Peyer's patch (tissue), 4 donors: Measurements from ENCODE around the gene CYS1. TPM values are rescaled to one million over a fixed set of nuclear protein-coding genes. Genes with fewer than 3 reads are reported as not detected.

Source experiments
- DNase-seq, 3 donors: peaks; one replicate each; pipeline ENCODE4 v3.0.0-alpha.2; 2017 to 2019
- H3K27ac ChIP-seq, 4 donors: fragments of 200-600 bp; sonication (generic); one replicate each; pipeline ENCODE4 v1.5.1; 2016 to 2019
- H3K27me3 ChIP-seq, 2 donors: fragments of 200-600 bp; sonication (generic); one replicate each; pipeline ENCODE4 v1.5.1; 2019
- H3K36me3 ChIP-seq, 3 donors: fragments of 200-600 bp; sonication (generic); one replicate each; pipeline ENCODE4 v1.5.1; 2016 to 2019
- H3K4me1 ChIP-seq, 4 donors: fragments of 200-600 bp; sonication (generic); one replicate each; pipeline ENCODE4 v1.5.1; 2016 to 2019
- H3K4me3 ChIP-seq, 4 donors: fragments of 200-600 bp; sonication (generic); 1 replicate in 3 of 4; 2 replicates in 1 of 4; pipeline ENCODE4 v1.5.1; 2016 to 2019; ENCODE audit warnings: mild to moderate bottlenecking in 1 of 4
- H3K9me3 ChIP-seq, 4 donors: fragments of 200-600 bp; sonication (generic); one replicate each; pipeline ENCODE4 v1.5.1; 2016 to 2019; ENCODE audit warnings: mild to moderate bottlenecking in 1 of 4
- POLR2A ChIP-seq, 2 donors: fragments of 450-650 bp; IDR thresholded peaks; one replicate each; pipeline ENCODE4 v1.5.1; 2017; ENCODE audit warnings: antibody characterized with exemption in 2 of 2, mild to moderate bottlenecking in 2 of 2, moderate library complexity in 2 of 2
- total RNA-seq, 4 donors: library from RNA; depleted of rRNA; stranded (reverse); fragments of >200 nt; gene quantifications; one replicate each; pipeline ENCODE4 v1.1.0, GENCODE V29; 2016
- TF ChIP-seq, protein P1 (sequence below), 6 experiments: fragments of 450-650 bp in 4 of 6; fragments of 200-600 bp in 2 of 6; sonication (generic) in 1 of 6; IDR thresholded peaks; one replicate each; pipeline ENCODE4 v1.5.1; 2017 to 2019; ENCODE audit warnings: antibody characterized with exemption in 6 of 6, mild to moderate bottlenecking in 3 of 6, moderate library complexity in 1 of 6

CYS1 gene
- total RNA-seq, 4 donors from 2014 or later = 1.3 to 5.8 (median 1.6) TPM; not detected in 1

DNA sequence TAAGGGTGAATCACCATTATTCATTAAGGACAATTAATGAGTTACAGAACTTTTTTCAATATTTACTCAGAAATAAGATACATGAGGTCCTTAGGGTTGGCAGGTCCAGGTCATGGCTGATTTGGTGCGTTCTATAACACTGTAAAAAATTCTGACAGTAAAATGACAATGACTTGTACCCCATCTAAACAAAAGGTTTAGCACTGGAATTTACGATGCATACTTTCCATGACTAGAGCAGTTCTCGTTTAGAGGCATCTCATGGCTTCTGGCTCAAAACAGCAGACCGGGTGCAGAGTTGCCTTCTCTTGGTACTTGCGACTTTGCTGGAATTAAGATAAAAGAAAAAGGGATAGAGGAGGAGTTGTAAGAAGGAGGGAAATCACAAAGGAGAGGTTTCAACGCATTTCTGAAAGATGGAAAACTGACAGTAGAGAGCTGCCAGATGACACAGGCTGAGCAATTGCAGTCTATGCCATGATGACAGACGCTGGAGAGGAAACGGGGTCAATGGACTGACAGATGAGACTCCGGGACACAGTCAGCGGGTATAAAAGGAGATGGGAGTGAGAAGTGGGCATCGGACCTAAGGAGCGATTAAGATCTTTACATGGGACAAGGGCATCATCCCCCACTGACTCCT, 4.1 kb upstream of the CYS1 start:
- Histone ChIP-seq H3K27ac (no peak overlapping the region), H3K27me3 (peaks cover 0 to 16% of the 10 kb centered on the region in 2 donors), H3K36me3 (no peaks in the 10 kb centered on the region), H3K4me3 (no peak overlapping the region), H3K4me1 (peaks cover 0 to 21% (median 6%) of the 10 kb centered on the region in 4 donors), H3K9me3 (no peaks in the 10 kb centered on the region)
- TF ChIP-seq, protein P1, sequence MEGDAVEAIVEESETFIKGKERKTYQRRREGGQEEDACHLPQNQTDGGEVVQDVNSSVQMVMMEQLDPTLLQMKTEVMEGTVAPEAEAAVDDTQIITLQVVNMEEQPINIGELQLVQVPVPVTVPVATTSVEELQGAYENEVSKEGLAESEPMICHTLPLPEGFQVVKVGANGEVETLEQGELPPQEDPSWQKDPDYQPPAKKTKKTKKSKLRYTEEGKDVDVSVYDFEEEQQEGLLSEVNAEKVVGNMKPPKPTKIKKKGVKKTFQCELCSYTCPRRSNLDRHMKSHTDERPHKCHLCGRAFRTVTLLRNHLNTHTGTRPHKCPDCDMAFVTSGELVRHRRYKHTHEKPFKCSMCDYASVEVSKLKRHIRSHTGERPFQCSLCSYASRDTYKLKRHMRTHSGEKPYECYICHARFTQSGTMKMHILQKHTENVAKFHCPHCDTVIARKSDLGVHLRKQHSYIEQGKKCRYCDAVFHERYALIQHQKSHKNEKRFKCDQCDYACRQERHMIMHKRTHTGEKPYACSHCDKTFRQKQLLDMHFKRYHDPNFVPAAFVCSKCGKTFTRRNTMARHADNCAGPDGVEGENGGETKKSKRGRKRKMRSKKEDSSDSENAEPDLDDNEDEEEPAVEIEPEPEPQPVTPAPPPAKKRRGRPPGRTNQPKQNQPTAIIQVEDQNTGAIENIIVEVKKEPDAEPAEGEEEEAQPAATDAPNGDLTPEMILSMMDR (IDR thresholded peaks at IDR 0.05) = no peak
- TF ChIP-seq POLR2A (IDR thresholded peaks at IDR 0.05) = no peak
- DNase-seq = no peak

DNA sequence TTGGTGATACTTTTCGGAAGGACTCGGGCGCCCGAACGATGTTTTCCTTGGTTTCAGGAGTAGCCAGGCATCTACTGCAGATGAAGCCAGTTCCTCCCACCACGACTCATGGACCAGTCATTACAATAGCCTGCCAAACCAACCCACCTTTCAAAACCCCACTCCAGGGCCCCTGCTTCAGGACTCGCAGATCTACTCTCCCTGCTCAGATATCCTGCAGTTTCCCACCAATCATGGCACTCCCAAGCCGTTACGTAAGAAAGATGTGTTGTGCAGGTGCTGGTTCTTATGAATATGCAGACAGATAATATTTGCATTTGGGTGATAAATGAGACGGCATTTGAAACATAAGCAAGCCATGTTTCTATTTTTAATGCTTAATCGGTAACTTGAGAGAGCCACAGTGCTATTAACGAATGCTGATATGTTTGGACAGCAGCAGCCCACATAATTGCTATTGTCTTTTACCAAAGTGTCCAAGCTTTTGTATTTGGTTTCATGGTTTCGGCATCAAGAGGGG, 3.5 kb upstream of the CYS1 start:
- no peaks in the 10 kb centered on the region for H3K9me3 ChIP-seq
- no peaks in the 10 kb centered on the region for H3K36me3 ChIP-seq
- no peak overlapping the region for H3K27ac ChIP-seq
- H3K4me1 ChIP-seq = peaks cover 0 to 22% (median 9%) of the 10 kb centered on the region in 4 donors
- H3K4me3 ChIP-seq = no peak overlapping the region
- TF ChIP-seq POLR2A (IDR thresholded peaks at IDR 0.05) = no peak
- TF ChIP-seq, protein P1 (IDR thresholded peaks at IDR 0.05) = no peak
- peaks cover 0 to 21% of the 10 kb centered on the region in 2 donors for H3K27me3 ChIP-seq
- DNase-seq = no peak

DNA sequence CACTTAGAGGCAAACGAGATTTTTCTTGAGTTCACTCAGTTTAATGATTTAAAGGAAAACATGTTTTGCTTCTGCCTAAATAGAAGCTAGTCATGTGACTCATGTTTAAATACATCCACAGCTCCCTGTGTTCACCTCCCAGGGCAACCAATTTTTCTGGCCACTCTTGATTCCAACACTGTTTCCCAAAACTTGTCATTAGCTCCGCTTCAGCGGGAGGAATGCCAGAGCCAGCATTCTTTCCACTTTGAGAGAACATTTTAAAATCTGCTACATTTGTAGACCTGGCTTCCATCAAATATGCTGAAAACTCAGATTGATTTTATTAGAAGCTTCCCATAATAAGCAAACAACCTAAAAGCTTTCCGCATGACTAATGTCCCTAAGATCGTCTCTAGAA, 2.8 kb upstream of the CYS1 start:
- Histone ChIP-seq H3K27ac (no peak overlapping the region), H3K27me3 (peaks cover 0 to 23% of the 10 kb centered on the region in 2 donors), H3K4me1 (peaks cover 0 to 23% (median 11%) of the 10 kb centered on the region in 4 donors)

DNA sequence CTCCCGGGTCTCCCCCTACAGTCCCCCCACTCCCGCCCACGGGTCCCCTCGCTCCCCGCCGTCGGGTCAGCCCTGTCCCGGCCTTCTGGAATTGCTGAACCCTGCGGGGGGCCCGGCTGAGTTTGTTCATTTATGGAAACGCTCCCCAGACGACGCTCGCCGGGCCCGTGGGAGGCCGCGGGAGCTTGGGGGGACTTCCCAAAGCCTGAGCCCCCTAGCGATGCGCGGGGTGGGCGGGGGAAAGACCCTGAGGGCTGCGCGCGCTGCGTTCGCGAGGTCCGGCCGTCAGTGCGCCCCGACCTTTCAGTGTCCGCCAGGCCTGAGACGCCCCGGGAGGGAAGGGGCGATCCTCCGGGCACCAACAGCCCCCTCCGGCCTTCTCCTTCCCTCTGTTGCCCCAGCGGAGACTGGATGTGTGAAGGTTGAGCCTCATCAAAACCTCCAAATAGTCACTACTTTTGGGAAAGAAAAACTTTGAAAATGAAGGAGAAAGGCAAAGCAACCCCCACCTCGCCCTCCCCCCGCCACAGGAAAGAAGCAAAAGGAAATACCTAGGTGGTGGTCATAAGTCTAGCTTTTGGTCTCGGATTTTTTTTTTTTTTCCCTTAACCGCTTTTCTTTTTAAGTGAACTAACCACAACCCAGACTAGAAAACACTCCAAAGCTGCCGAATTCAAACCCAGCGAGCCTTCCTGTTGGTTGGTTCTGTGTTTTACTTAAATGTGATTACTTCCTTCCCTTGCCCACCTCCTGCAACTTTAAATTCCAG, 509 bp upstream of the CYS1 start:
- H3K4me3 ChIP-seq = peak overlapping the region; percentile 13 to 66 (median 51)
- no peak for DNase-seq
- no peaks in the 10 kb centered on the region for H3K9me3 ChIP-seq
- peaks cover 0 to 23% of the 10 kb centered on the region in 2 donors for H3K27me3 ChIP-seq
- peak overlapping the region in 3 of 4 donors; percentile 74 to 78 (median 74) for H3K27ac ChIP-seq
- no peak for TF ChIP-seq POLR2A (IDR thresholded peaks at IDR 0.05)
- TF ChIP-seq, protein P1 (IDR thresholded peaks at IDR 0.05) = no peak
- H3K4me1 ChIP-seq = peaks cover 0 to 23% (median 11%) of the 10 kb centered on the region in 4 donors
- no peaks in the 10 kb centered on the region for H3K36me3 ChIP-seq

More for the DNA sequence above, 2.8 kb upstream of the CYS1 start:
- no peak for TF ChIP-seq POLR2A (IDR thresholded peaks at IDR 0.05)
- TF ChIP-seq, protein P1 (IDR thresholded peaks at IDR 0.05) = no peak
- Histone ChIP-seq H3K36me3 (no peaks in the 10 kb centered on the region), H3K9me3 (no peaks in the 10 kb centered on the region), H3K4me3 (no peak overlapping the region)
- no peak for DNase-seq

DNA sequence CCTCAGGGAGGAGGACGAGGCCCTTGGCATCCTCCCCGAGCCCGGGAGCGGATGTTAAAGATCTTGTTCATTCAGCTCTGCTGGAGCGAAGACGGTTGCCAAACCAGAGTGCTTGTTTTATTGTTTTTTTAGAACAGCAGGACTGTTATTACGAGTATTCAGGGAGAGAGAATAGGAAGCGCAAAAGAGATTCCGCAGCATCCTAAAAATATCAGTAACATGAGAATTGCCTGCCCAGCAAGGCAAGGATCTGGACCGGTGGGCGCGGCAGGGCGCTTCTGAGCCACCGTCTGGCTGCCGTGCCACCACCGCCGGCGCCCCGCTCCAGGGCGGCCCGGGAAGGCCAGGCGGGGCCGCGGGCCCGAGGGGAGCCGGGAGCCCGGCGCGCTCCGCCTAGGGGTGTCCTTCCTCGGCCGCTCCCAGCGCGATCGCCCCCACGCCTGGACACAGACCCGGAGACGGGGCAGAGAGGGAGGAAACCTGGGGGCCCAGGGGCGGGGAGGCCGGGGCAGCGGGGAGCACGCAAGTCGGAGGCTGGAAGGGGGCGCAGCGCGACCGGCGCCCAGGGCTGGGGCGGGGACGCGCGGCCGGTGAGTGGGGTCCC, 843 bp downstream of the CYS1 start:
- Histone ChIP-seq H3K4me3 (peak overlapping the region; percentile 37 to 66 (median 51)), H3K27me3 (peaks cover 0 to 23% of the 10 kb centered on the region in 2 donors), H3K9me3 (no peaks in the 10 kb centered on the region), H3K27ac (peak overlapping the region; percentile 17 to 78 (median 74)), H3K36me3 (no peaks in the 10 kb centered on the region), H3K4me1 (peaks cover 0 to 23% (median 11%) of the 10 kb centered on the region in 4 donors)
- no peak for DNase-seq
- TF ChIP-seq POLR2A (IDR thresholded peaks at IDR 0.05) = no peak
- TF ChIP-seq, protein P1 (IDR thresholded peaks at IDR 0.05) = no peak
